CD4-positive, alpha-beta T cell treated with Interleukin-21 for 1 hour (primary cell): ENCODE results near the gene DPEP2NB.
"Not testable (repeated sequence)": the region's sequence is repeated elsewhere in the genome, so short reads cannot be mapped to it uniquely, and the experiment has no call there.

Source experiments
- DNase-seq: peaks from one replicate; pipeline ENCODE4 v3.0.0-alpha.2; 2020

The DPEP2NB gene

DNA sequence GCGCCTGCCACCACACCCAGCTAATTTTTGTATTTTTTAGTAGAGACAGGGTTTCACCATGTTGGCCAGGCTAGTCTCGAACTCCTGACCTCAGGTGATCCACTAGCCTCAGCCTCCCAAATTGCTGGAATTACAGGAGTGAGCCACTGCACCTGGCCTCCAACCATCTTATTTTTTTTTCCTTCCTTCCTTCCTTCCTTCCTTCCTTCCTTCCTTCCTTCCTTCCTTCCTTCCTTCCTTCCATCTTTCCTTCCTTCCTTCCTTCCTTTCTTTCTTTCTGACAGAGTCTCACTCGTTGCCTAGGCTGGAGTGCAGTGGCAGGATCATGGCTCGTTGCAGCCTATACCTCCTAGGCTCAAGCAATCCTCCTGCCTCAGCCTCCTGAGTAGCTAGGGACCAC, 5.8 kb downstream of the DPEP2NB start:
- not testable (repeated sequence) for DNase-seq

DNA sequence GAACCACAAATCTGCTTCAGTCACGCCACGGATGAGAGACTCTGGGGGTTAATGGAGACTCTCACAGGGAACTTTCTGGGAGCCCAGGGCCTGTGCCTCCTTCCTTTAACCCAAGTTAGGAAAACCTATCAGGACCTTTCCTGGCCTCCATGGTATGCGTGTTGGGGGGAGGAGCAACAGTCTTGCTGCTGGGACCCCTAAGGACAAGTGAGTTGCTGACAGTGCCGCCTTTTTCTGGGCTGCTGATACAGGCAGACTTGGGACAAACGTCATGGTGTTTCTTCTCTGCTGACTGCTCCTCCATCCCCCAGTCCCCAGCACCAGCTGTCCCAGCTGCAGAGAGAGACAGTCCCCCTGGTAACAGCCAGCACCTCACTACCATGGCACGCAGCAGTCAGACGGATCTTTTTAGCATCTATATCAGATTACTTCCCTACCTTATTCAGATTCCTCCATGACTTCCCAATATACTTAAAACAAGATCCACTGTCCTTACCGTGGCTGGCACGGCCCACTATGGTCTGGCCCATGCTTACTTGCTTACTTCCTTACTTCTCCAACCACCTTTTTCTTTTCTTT, 6.5 kb downstream of the DPEP2NB start:
- no peak for DNase-seq

GRCh38 chr16:68005786-68006286, 9.9 kb downstream of the DPEP2NB start:
- DNase-seq, result peak; percentile 68

GRCh38 chr16:68005211-68005610, 10.5 kb downstream of the DPEP2NB start:
- no peak for DNase-seq

DNA sequence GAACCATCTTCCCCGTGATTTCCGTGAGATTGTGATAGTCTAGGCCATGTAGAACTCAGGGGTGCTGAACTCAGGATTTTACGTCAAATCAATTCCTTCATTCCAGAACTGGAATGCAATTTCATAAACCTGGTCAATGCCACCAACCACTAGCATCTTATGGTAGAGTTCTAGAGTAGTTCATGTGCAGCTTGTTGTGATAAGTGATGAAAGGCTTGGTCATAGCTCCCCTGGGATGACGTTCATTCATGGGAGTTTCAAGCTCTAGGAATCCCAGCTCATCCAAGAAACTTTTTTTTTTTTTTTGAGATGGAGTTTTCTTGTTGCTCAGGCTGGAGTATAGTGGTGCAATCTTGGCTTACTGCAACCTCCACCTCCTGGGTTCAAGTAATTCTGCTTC, 12.7 kb downstream of the DPEP2NB start:
- DNase-seq, result no peak

DNA sequence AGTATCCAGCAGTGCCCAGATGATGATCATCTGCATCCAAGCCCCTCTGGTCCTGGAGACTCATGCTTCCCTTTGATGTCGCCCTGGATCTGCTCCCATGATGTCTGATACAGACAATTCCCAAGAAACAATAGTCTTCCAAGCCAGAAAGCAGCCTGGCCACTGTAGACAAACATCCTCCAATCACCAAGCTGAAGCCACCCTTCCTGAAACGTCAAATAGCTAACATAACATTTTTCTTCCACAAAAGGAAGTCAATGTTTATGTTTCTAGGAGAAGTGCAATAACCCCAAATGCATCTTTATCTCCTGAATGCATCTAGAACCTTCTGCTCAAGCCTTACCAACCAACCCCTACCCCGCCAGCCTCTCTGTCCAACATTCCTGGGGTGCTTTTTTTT, 15.3 kb downstream of the DPEP2NB start:
- peak; percentile 24 for DNase-seq

GRCh38 chr16:67999985-68000384, 15.7 kb downstream of the DPEP2NB start:
- no peak for DNase-seq

- DNase-seq, result peak; percentile 62
These were observed 16.7 kb downstream of the DPEP2NB start, which contains the start of gene DPEP2 for GRCh38 chr16:67998779-67999688. Gene DPEP2, minus strand, starts transcription at chr16:67999484. Its CDS starts 6,272 bp downstream, at chr16:67993212.

GRCh38 chr16:67998231-67998778, 17.4 kb downstream of the DPEP2NB start:
- DNase-seq, result not testable (repeated sequence)

- DNase-seq, result no peak
These were observed 19.0 kb downstream of the DPEP2NB start for GRCh38 chr16:67996666-67997065.

GRCh38 chr16:67995423-67995822, 20.3 kb downstream of the DPEP2NB start:
- peak; percentile 45 for DNase-seq

GRCh38 chr16:67994040-67994408, 21.7 kb downstream of the DPEP2NB start:
- not testable (repeated sequence) for DNase-seq

- DNase-seq, result peak; percentile 85
These were observed 22.3 kb downstream of the DPEP2NB start for GRCh38 chr16:67993207-67994039.

DNA sequence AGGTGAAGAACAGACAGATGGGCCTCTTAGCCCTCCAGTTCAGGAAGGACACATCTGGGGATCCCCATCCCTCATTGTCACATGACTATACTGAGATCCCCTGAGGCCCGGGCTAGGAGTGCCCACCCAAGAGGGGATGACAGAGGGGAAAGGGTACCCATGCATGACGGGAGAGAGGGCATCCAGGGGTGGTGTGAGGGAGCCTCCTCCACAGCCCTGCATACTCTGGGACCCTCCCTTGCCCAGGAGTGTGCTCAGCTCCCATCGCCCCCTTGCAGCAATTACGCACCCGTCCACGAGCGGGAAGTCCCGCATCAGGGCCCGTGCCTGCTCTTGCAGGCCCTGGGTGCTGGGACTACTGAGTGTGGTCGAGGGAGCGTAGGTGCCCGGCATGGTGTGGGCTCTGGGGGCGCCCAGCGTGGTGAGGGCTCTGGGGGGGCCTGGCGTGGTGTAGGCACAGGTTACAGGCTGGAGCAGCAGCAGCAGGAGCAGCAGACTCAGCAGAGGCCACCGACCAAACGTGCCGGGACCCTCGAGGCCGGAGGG, 23.0 kb downstream of the DPEP2NB start:
- no peak for DNase-seq

GRCh38 chr16:67990018-67990386, 25.7 kb downstream of the DPEP2NB start:
- DNase-seq, result no peak

DNA sequence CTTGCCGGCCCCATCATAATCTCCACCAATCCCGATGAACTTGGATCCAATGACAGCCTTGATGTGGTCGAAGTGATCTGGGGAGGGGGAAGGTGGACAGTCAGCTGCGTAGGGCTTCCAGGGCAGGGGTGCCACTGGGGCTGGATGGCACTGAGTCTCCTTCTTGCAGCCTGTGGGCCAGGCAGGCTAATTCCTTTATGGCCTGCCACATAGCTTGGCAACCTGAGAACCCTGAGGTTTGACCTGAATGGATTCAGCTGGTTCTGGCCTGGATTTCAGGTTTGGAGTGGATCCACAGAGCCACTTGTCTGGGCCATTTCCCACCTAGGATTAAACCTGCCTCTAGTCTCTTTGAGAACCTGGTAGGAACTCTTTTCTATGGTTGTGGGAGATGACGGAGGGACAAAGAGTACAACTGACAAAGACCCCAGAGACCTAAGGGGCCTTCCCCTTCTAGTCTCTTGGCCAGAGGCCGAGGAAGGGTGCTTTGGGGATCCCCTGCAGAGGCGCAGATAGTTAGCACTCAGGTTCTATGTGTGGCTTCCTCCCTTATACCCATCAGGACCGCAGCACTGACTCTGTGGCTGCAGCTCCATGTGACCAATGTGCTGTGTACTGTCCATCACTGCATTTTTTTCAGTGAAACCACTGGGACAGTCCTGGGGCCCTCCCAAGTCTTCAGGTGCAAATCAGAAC, 26.2 kb downstream of the DPEP2NB start:
- no peak for DNase-seq

DNA sequence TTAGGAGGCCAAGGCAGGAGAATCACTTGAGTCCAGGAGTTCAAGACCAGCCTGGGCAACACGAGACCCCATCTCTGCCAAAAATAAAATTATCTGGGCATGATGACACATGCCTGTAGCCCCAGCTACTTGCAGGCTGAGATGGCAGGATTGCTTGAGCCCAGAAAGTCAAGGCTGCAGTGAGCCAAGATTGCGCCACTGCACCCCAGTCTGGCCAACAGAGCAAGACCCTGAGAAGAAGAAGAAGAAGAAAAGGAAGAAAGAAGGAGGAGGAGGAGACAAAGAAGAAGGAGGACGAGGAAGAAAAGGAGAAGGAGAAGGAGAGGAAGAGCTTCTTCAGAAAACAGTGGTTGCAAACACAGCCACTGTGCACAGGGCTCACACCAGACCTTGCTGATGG, 27.0 kb downstream of the DPEP2NB start:
- no peak for DNase-seq

GRCh38 chr16:67987460-67988160, 28.1 kb downstream of the DPEP2NB start:
- DNase-seq, result no peak

DNA sequence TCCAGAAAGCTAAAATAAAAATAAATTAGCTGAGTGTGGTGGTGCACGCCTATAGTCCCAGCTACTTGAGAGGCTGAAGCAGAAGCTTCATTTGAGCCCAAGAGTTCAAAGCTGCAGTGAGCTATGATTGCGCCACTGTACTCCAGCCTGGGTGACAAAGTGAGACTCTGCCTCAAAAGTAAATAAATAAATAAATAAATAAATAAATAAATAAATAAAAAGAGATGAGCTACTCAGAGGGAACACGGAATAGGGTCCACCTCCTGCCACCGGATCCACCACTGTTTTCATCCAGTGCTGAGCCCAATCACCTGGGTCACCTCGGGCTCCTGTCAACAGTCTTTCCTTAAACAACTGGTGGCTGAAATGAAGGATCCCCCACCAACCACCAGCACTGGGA, 28.8 kb downstream of the DPEP2NB start:
- DNase-seq, result no peak

DNA sequence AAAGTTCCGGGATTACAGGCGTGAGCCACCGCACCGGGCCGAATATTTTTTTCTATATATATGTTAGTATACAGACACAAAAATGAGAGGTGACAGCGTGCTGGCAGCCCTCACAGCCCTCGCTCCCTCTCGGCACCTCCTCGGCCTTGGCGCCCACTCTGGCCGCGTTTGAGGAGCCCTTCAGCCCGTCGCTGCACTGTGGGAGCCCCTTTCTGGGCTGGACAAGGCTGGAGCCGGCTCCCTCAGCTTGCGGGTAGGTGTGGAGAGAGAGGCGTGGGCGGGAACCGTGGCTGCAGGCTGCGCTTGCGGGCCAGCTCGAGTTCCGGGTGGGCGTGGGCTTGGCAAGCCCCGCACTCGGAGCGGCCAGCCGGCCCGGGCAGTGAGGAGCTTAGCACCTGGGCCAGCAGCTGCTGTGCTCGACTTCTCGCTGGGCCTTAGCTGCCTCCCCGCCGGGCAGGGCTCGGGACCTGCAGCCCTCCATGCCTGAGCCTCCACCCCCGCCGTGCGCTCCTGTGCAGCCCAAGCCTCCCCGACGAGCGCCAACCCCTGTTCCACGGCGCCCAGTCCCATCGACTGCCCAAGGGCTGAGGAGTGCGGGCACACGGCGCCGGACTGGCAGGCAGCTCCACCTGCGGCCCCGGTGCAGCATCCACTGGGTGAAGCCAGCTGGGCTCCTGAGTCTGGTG, 33.6 kb downstream of the DPEP2NB start:
- DNase-seq, result no peak
